Renal pelvis (tissue), 4 donors: ENCODE measurements around the gene TBC1D22A. TPM values are rescaled to one million over a fixed set of nuclear protein-coding genes. Genes with fewer than 3 reads are reported as not detected.

Experiments used
- DNase-seq: peaks from one replicate; pipeline ENCODE4 v3.0.0-alpha.2; 2013
- polyA plus RNA-seq, 3 donors: library from polyadenylated mRNA; unstranded; fragments of 120-200 nt; gene quantifications; one replicate each; pipeline ENCODE4 v1.2.1, GENCODE V29; 2013; ENCODE audit not compliant: insufficient read length in 3 of 3

Gene TBC1D22A
- polyA plus RNA-seq, 3 donors, result 16.9 to 19.2 (median 19.1) TPM

DNA sequence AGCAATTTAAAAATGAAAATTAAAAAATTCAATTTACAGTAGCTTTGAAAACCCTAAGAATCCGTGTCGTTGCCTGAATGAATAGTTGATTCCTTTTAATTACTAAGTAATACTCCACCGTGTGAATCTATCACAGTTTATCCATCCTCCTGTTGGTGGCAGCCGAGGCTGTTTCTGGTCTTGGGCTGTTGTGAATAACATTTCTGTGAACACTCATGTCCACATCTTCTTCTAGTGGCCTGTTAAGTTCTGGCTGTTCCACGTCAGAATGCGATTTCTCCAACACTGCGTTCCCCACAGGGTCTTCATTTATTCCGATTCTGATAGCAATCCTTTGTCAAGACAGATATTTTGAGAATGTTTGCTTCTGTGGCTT lies 223.0 kb downstream of the TBC1D22A start:
- no peak for DNase-seq

DNA sequence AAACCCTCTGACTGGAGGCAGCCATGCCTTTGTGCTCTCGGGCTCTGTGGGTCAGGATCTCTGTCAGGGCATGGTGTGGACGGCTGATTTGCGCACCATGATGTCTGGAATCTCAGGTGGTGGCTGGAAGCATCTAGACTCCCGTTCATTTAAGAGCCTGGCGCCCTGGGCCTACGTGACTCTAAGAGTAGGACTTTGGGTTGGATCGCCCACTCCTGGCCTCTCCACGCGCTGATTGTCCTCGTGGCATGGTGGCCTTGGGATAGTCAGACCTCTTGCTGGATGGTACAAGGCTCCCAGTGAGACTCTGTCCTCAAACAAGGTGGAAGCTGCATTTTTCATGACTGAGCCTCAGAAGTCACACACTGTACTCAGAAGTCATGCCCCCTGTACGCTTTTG lies 224.3 kb downstream of the TBC1D22A start:
- no peak for DNase-seq

DNA sequence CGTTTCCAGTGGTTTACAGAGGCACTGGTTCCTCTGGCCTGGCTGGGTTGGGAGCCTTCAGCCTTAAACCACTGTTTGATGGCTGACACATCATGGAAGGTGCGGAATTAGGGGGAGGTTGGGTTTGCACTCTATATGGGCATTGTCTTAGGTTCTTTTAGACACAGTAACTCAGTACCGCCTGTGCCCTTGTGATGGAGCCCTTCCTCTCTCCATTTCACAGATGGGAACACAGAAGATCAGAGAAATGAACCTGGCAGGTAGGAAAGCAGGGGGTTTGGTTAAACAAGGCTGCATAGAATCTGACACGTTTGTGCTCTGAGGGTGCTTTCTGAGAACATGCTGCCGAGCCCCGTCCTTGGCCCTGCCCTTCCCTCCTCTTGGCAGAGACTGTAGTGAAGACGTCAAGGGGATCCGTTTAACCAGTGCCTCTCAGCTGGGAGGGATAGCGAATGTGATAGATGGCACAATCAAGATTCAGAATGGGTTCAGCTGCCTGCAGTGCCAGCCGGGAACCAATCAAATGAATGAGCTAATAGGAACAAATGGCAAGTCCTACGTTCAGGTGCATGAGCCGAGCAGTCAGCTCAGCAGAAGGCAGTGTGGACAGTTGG lies 228.6 kb downstream of the TBC1D22A start:
- no peak for DNase-seq

DNA sequence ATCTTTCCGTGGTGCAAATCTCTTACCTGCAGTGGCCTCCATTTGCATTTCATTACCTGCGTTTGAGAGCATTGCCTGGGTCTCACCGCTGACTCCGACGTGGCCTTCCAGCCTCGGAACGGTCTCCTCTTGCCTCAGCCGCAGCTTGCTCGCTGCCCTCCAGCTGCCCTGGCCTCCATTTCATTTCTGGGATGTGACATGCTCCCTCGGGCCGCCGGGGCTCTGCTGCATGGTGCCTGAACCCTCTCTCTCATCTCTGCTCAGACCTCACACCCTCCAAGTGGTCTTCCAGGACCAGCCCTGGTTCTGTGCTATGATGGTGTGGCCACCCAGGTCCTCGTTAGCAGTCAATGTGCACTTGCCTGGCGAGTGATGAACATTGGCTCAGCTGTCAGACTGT lies 229.2 kb downstream of the TBC1D22A start:
- DNase-seq, result no peak

DNA sequence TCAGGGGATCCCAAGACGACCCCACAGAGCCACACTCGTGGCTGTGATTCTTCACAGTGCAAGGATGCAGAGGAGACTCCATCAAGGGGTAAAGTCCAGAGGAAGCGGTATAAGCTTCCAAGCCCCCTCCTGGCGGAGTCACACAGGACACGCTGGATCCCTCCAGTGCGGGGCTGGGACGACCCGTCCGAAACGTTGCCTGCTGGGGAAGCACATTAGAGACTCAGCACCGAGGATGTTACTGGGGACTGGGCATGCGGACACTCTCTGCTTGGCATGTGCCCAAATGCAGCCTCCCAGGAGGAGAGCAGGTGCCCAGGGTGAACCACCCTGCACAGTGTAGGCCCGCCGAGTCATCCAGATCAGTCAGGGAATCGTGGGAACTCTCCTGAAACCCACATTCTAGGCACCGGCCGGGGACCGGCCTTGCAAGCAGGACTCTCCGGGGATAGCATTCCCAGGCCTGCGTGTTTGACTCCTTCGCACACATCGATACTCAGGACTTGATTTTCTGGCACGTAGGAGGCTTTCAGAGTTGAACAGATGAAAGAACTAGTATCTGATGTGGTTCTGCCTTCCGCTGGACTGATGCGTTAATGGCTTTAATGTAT lies 229.8 kb downstream of the TBC1D22A start:
- DNase-seq, result no peak

DNA sequence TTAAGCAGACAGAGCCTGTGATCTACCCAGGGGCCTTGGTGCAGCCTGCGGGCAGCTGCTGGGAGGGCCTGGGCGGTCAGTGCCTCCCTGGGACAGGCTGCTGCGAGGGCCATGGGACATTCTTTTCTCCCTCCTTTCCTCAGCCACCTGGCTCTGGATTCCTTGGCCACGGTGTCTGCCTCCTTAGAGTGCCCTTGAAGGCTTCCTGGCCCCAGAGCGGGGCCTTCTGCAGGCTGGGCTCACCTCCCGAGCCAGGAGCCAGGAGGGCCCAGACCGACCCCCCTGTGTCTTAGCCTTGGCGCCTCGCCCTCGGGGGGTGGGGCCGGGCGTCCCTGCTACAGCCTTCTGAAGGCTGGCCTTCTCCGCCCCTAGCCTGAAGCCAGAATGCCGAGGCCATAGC lies 231.2 kb downstream of the TBC1D22A start:
- no peak for DNase-seq

DNA sequence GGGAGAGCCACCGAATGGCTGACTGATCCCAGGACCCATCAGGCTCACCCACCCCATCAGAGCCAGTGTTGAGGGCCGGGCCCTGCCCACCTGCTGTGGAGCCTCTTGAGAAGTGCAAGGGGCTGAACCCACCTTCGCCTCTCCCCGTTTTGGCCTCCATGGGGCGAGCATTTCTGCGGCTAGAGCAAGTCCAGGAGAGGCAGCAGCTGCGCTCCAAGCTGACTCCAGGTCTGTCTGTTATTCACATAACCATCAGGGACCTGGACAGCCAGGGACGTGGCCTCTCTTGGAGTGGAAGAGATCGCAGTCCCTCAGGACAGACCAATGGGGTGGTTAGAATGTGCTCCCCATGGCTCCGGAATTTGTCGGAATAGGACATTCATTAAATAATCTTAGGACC lies 231.8 kb downstream of the TBC1D22A start:
- no peak for DNase-seq

DNA sequence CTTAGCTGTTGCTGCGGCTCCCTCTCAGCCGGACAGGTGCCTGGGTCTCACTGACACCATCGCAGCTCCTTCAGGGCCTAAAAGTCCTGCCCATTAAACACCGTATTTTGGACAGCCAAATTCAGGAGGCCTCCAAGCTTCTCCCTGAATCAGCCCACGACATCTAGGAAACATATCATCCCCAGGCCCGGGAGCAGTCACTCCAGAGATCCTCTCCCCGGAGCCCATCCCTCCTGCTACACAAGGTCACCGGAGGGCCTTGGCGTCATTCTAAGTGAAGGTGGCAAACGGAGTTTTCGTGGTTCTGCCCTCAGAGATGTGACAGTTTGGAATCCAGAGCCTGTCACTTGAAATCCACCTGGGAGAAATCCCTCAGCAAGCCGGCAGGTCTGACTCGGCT lies 232.5 kb downstream of the TBC1D22A start:
- DNase-seq, result no peak

DNA sequence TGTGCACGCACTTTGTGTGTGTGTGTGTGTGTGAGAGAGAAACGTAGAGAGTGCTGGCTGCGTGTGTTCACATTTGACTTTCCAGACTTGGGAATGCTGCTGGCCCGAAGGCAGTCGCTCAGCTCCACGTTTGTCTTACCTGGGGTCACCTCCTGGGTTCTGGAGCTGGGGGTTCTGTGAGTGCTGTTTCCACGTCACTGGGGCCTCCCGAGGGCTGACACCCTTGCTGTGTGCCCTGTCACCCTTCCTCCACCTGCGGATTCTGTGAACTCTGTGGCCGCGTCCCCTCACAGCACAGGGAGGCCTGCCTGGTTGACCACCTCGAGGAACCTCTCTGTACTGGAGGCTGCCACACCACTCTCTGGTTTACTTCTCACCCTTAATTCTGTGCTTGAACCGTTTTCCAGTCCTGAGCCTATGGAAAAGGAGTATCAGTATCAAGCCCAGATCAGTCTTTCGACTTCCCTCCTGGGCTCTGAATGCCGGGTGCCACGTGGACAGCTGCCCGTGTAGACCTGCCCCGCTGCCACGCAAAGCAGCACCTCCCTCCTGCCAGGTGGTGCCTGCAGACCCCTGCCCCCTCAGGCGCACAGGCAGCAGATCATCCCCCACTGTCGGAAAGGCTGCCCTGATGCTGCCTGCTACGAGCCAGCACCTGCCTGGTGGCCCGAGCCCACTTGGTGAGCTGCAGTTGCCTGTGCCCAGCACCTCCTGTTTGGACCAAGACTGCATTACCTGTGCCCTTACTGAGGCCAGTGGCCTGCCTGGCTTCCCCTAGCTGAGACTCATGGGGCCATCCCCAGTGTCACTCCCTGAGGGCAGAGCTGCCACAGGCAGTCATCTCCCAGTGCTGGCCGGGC lies 233.3 kb downstream of the TBC1D22A start:
- DNase-seq, result no peak

DNA sequence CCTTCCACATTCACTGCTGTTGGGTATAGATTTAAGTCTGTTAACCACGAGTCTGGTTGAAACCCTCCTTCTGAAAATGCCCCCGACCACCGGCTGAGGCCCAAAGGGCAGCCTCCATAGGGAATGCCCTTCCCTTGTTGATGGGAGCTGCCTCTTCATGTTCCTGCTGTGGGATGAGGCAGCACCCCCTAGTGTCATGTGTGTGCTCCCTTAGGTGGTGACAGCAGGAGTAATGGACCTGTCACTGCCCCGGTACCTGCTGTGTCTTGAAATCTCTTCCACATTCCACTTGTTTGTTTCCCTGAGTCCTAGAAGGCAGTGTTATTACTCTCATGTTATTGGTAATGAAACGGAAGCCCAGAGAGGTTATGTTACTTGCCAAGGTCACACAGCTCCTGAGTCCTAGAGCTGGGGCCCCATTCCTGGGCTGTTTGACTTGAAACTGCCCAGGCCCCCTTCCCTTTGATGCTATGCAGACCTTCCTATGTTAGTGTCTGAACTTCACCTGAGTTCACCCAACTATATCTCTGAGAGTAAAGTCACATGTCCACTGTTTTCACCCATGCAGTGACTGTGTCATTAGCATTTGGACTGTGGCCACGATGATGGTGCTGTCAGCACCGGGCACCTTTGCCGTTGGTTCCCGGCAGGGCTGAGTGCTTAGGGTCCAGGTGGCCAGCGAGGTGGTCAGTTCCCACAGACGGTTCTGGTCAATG lies 234.3 kb downstream of the TBC1D22A start:
- DNase-seq, result no peak

DNA sequence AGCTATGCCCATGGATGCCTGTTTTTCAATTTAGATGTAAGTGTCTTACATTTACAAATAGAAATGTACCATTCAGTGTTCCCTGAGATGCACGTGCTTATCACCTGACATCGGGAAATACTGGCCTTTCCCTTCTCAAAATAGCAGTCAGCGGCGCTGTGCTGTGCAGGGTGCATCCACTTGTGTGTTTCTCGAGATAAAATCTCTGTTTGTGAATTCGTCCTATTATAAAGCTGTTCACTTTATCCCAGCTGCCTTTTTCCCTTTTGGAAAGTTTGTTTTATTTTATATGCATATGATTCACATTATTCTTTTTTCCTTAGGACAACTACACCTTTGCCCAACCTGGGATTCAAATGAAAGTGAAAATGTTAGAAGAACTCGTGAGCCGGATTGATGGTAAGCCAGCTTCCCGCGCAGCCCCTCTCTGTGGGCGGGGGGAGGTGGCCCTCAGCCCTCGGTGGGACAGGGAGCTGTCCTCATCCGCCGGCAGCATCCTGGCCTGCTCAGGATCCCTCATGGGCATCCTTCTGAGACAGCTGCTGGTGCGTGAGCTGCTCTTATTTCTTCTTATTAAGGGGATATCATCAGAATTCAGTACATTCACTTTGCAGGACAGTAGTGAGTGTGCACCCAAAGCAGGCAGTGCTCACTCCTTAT lies 235.0 kb downstream of the TBC1D22A start:
- no peak for DNase-seq

DNA sequence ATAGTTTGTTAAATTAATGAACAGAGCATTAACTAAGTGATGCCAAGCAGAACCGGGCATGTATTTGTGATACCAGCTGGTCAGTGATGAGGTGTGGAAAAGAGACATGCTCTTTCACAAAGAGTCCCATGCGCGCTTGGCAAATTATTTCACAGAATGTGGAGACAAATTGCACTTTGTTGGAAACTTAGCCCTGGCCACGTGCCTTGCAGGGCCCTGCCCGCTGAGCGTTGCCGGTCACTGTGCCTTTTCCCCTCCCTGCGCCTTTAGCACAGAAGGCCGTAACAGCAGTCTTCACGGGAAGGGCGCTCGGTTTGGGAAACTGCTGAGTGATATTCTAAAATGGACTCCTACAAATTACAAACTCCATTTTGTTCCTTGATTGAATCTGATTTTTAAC lies 235.9 kb downstream of the TBC1D22A start:
- no peak for DNase-seq

DNA sequence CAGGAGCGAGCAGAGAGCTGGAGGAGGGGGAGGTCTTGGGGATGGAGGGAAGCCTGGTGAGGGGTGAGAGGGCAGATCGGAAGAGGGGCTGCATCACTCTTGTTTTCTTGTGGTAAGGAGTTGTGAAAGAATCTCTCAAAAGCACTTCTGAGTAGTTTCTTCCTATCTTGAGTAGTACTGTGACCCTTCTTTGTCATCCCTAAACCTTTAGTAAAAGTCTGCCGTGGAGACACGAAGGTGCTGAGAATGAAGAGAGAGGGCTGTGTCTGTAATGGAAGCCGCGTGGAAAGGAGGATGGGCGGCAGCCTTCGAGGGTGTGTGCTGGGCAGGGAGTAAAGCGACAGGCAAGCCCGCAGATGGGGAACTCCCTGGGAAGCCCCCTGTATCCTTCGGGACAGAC lies 237.8 kb downstream of the TBC1D22A start:
- no peak for DNase-seq

DNA sequence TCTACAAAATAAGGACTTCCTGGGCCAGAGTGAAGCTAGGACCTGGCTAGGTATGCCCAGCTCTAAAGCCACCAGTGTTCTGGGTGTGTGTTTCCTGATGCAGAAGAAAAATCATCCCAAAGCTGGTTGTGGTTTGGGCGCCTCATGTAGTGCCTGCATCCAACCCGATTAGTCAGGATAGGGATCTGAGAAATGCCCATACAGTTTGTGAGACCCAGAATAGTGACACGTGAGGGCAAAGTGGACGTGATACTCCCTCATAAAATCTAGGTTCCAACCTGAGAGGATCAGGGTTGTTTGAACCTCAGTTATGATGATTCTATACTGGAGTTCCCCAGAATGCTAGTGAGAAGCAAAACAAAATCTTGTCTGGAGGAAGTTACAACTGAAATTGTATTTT lies 238.4 kb downstream of the TBC1D22A start:
- DNase-seq, result no peak

DNA sequence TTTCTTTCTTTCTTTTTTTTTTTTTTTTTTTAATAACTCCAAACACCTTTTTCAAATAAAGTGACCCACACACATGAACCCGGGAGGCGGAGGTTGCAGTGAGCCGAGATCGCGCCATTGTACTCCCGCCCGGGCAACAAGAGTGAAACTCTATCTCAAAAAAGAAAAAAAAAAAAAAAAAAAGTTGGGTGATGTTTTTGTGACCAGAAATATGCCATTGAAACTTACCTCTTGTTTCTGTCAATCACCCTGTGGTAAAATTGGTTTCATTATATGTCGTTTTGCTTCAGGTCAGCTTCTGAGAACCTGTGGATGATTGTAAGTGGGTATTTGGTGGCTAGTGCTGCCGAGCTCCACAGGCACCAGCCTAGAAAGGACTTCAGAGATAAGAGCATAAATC lies 238.8 kb downstream of the TBC1D22A start:
- DNase-seq, result no peak

DNA sequence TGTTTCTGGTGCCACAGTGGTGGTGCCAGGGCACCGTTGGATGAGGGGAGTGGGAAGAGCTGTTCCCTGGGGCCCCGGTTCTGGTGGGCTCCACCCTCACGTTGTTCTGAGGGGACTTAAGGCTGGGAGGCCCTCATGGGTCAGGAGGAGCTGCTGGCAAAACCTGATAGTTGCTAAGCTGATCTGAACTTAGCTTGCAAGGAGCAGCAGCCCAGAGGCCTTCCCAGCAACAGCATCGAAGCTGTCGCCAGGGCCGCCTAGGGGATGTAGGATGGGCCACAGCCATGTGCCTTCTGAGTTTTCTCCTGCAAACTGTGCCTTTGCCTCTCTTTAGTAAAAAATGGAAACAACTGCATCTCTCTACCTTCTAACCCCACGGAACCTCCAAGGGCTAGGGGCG lies 240.2 kb downstream of the TBC1D22A start:
- DNase-seq, result no peak

DNA sequence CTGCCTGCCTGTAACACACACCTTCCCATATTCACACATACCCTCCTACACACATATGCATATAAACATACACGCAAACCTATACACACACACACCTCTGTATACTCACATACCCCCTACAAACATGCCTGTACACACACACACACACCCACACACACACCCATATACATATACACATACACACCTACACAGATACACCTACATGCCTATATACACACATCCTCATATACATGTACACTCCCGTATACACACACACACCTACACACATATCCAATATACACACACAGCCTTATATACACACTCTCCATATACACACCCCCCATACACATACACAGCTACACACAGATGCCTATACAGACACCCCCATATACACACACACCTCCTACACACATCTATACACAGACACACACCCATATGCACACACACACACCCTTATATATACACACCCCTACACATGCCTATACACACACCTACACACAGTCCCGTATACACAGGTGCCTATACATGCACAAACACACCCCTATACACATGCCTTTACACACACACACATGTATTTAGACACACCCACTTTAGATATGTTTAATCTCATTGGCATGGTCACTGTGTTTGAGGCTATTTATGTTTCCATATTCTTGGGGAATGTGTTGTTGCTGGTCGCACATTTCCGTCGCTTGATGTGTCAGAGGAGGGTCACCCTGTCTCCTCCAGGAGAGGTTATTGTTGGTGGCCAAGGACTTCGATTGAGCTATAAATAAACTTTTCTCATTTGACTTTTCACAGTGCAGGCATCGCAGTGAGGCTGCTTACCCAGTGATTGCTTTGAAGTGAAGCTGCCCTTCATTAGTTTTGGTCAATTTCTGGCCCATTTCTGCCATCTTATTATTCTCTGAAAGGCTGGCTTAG lies 243.3 kb downstream of the TBC1D22A start:
- DNase-seq, result no peak

DNA sequence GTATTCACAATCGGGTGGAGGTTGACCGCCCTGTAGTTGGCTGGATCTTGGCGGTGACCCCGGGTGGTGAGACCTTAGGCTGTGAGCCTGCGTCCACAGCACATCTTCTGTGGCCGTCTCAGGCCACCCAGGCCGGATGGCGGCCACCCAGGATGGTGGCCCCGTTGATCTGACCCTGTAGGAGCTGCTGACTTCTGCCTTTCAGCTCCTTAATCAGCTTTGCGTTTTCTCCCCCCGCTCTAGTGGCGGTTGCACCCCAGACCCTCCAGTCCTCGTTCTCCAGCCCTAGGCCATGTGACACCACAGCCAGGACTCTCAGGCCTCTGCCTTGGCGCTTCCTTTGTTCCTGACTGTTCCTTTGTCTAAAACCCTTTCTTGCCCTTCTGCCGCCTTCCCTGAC lies 244.0 kb downstream of the TBC1D22A start:
- no peak for DNase-seq

DNA sequence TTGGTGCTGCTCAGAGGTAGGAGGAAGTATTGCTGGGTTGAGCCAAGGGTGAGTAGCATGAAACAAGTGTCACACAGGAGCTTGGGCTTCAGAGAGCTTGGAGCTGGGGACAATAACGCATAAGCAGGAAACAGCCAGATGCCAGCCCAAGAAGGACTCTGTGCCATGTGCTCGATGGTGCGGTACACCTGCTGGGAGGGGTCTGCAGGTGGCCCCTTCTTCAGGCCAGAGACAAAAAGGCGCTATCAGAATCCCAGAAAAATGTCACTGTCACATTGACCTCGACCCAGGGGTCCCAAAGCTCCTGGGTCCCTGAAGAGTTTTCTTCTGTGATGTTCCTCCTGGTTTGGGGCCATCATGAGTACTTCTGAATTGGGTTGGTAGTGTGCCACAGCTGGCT lies 244.4 kb downstream of the TBC1D22A start:
- no peak for DNase-seq

DNA sequence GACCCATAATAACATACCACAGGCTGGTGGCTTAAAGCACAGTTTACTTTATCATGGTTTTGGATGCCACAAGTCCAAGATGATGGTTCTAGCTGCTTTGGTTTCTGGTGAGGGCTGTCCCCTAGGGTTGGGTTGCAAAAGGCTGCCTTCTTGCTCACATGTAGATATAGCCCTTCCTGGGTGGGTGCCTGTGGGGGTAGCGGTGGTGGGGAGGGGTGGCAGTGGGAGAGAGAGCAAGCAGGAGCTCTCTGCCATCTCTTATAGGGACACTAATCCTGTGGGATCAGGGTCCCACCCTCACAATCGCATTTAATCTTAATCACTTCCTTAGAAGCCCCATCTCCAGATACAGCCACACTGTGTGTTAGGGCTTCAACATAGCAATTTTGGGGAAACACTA lies 245.0 kb downstream of the TBC1D22A start:
- DNase-seq, result no peak
